ENCODE data around the gene SYNPR. TPM values are rescaled to one million over a fixed set of nuclear protein-coding genes. Genes with fewer than 3 reads are reported as not detected.

SYNPR gene
- polyA plus RNA-seq, 1 donor from 2014 or later, result 2.0 TPM

- H3K4me3 ChIP-seq (ENCODE audit: low read length), result no peak overlapping the region
- no peaks in the 10 kb centered on the region for H4K20me1 ChIP-seq (ENCODE audit: insufficient read depth)
- H2AFZ ChIP-seq (ENCODE audit: low read depth, low read length), result no peak overlapping the region
- H3K9ac ChIP-seq (ENCODE audit: low read length), result no peak overlapping the region
- no peaks in the 10 kb centered on the region for H3K79me2 ChIP-seq (replicated peaks; ENCODE audit: insufficient read depth, low read length)
- no peaks in the 10 kb centered on the region for H3K9me3 ChIP-seq (ENCODE audit: low read length)
- H3K9me2 ChIP-seq (ENCODE audit: insufficient read depth, low read length), result no peaks in the 10 kb centered on the region
- no peaks in the 10 kb centered on the region for H3F3A ChIP-seq (ENCODE audit: insufficient read depth, low read length, poor library complexity, severe bottlenecking)
- H3K36me3 ChIP-seq (ENCODE audit: insufficient read depth, low read length), result no peaks in the 10 kb centered on the region
- TF ChIP-seq TAF1 (IDR thresholded peaks at IDR 0.05; ENCODE audit: low read depth) (no peak), EP300 (conservative IDR thresholded peaks at IDR 0.05; ENCODE audit: poor library complexity, severe bottlenecking) (no peak), POLR2AphosphoS5 (IDR thresholded peaks at IDR 0.05) (no peak), CTCF (IDR thresholded peaks at IDR 0.05; ENCODE audit: poor library complexity, severe bottlenecking) (no peak), SMC3 (conservative IDR thresholded peaks at IDR 0.05; ENCODE audit: poor library complexity) (no peak), MXI1 (conservative IDR thresholded peaks at IDR 0.05; ENCODE audit: poor library complexity, severe bottlenecking) (no peak), REST (IDR thresholded peaks at IDR 0.05; ENCODE audit: borderline replicate concordance) (no peak), EZH2 (IDR thresholded peaks at IDR 0.05; ENCODE audit: borderline replicate concordance, insufficient read depth, low read length, poor library complexity, severe bottlenecking) (no peak), RAD21 (conservative IDR thresholded peaks at IDR 0.05) (no peak)
- no peak overlapping the region for H3K4me2 ChIP-seq (ENCODE audit: low read length)
- H3K27ac ChIP-seq (ENCODE audit: low read length), result no peak overlapping the region
- no peaks in the 10 kb centered on the region for H3K27me3 ChIP-seq (ENCODE audit: insufficient read depth, low read depth, low read length)
These were observed 107.5 kb downstream of the SYNPR start for GRCh38 chr3:63385629-63386028.

GRCh38 chr3:63386568-63386967 is 108.5 kb downstream of the SYNPR start:
- Histone ChIP-seq H3F3A (ENCODE audit: insufficient read depth, low read length, poor library complexity, severe bottlenecking) (no peaks in the 10 kb centered on the region), H3K36me3 (ENCODE audit: insufficient read depth, low read length) (no peaks in the 10 kb centered on the region), H3K79me2 (replicated peaks; ENCODE audit: insufficient read depth, low read length) (no peaks in the 10 kb centered on the region)

More at GRCh38 chr3:63386568-63386967, 108.5 kb downstream of the SYNPR start:
- H3K27ac ChIP-seq (ENCODE audit: low read length), result no peak overlapping the region
- no peaks in the 10 kb centered on the region for H3K9me3 ChIP-seq (ENCODE audit: low read length)
- H2AFZ ChIP-seq (ENCODE audit: low read depth, low read length), result no peak overlapping the region
- no peaks in the 10 kb centered on the region for H4K20me1 ChIP-seq (ENCODE audit: insufficient read depth)
- H3K9me2 ChIP-seq (ENCODE audit: insufficient read depth, low read length), result no peaks in the 10 kb centered on the region
- H3K9ac ChIP-seq (ENCODE audit: low read length), result no peak overlapping the region
- TF ChIP-seq POLR2AphosphoS5 (IDR thresholded peaks at IDR 0.05), result no peak
- no peak for TF ChIP-seq REST (IDR thresholded peaks at IDR 0.05; ENCODE audit: borderline replicate concordance)
- no peak for TF ChIP-seq EP300 (conservative IDR thresholded peaks at IDR 0.05; ENCODE audit: poor library complexity, severe bottlenecking)
- no peaks in the 10 kb centered on the region for H3K27me3 ChIP-seq (ENCODE audit: insufficient read depth, low read depth, low read length)
- no peak overlapping the region for H3K4me2 ChIP-seq (ENCODE audit: low read length)
- no peak overlapping the region for H3K4me3 ChIP-seq (ENCODE audit: low read length)
